OCI-LY3 (cell line): ENCODE data around the gene ZFP91.

ENCODE experiments used
- H2AFZ ChIP-seq: fragments of 200-600, 300-600 bp; shearing (Covaris generic); 2 replicates; pipeline ENCODE4 v1.6.0; 2014; ENCODE audit warnings: antibody characterized with exemption, low read depth, low read length
- H3K27ac ChIP-seq: fragments of 200-600, 300-600 bp; sonication (generic); 2 replicates; pipeline ENCODE4 v1.5.1; 2014; ENCODE audit warnings: mild to moderate bottlenecking, low read length, moderate library complexity, mixed read lengths
- H3K27me3 ChIP-seq: fragments of 200-600, 300-600 bp; sonication (generic); 2 replicates; pipeline ENCODE4 v1.6.1; 2014; ENCODE audit warnings: low read depth, low read length, mixed read lengths
- H3K36me3 ChIP-seq: fragments of 200-600, 300-600 bp; sonication (generic); replicated peaks from 2 replicates; pipeline ENCODE3; 2014; ENCODE audit warnings: low read depth, low read length, mixed read lengths
- H3K4me1 ChIP-seq: fragments of 300-600, 200-600 bp; sonication (generic); 2 replicates; pipeline ENCODE4 v1.6.1; 2014; ENCODE audit warnings: low read length, mixed read lengths
- H3K4me2 ChIP-seq: fragments of 200-600, 300-600 bp; sonication (generic); 2 replicates; pipeline ENCODE4 v1.6.1; 2014; ENCODE audit warnings: low read length, mixed read lengths
- H3K4me3 ChIP-seq: fragments of 300-600, 200-600 bp; sonication (generic); 2 replicates; pipeline ENCODE4 v1.5.1; 2014; ENCODE audit warnings: antibody characterized with exemption, mild to moderate bottlenecking, low read length, moderate library complexity
- H3K79me2 ChIP-seq: fragments of 300-600, 200-600 bp; shearing (Covaris generic); 2 replicates; pipeline ENCODE4 v1.6.1; 2014; ENCODE audit warnings: mild to moderate bottlenecking, low read length, mixed read lengths
- H3K9ac ChIP-seq: fragments of 300-600, 200-600 bp; shearing (Covaris generic); 2 replicates; pipeline ENCODE4 v1.6.0; 2014; ENCODE audit warnings: mild to moderate bottlenecking, low read length, moderate library complexity
- H3K9me3 ChIP-seq: fragments of 200-600, 300-600 bp; shearing (Covaris generic); 2 replicates; pipeline ENCODE4 v1.6.1; 2014; ENCODE audit warnings: low read length, mixed read lengths; ENCODE audit not compliant: insufficient read depth
- H4K20me1 ChIP-seq: fragments of 200-600, 300-600 bp; sonication (generic); 2 replicates; pipeline ENCODE4 v1.6.1; 2016; ENCODE audit warnings: low read length, mixed read lengths; ENCODE audit not compliant: insufficient read depth
- CTCF ChIP-seq: fragments of 200-600, 300-600 bp; sonication (generic); IDR thresholded peaks from 2 replicates; pipeline ENCODE4 v1.5.1; 2014; ENCODE audit warnings: antibody characterized with exemption, low read length, low read depth
- EZH2phosphoT487 ChIP-seq: fragments of 200-600 bp; shearing (Covaris generic); IDR thresholded peaks from 2 replicates; pipeline ENCODE4 v1.6.1; 2018; ENCODE audit warnings: antibody characterized with exemption, mixed run types, low read depth

The ZFP91 gene

GRCh38 chr11:58578635-58579191, at the start of gene ZFP91:
ZFP91 (plus strand) TSS chr11:58579063; CDS start chr11:58579282, 219 bp downstream.
- Histone ChIP-seq H3K4me2 (peak within 1 kb of the TSS; percentile 92), H3K9ac (peak within 1 kb of the TSS; percentile 98), H2AFZ (peak within 1 kb of the TSS; percentile 62), H3K9me3 (no peaks in the 10 kb centered on the region), H3K4me1 (peaks cover 59% of the 10 kb centered on the region), H3K27ac (peak within 1 kb of the TSS; percentile 94), H4K20me1 (peaks cover 41% of the 10 kb centered on the region), H3K27me3 (no peaks in the 10 kb centered on the region), H3K36me3 (peaks cover 9% of the 10 kb centered on the region), H3K79me2 (peaks cover 76% of the 10 kb centered on the region), H3K4me3 (peak within 1 kb of the TSS; percentile 85)
- TF ChIP-seq CTCF (no peak), EZH2phosphoT487 (no peak)

GRCh38 chr11:58530236-58530635, 48.6 kb upstream of the ZFP91 start:
- TF ChIP-seq EZH2phosphoT487, result no peak
- TF ChIP-seq CTCF, result no peak
- H3K4me1 ChIP-seq, result peaks cover 17% of the 10 kb centered on the region
- no peaks in the 10 kb centered on the region for H3K9me3 ChIP-seq
- H2AFZ ChIP-seq, result no peak overlapping the region
- H3K27me3 ChIP-seq, result peaks cover 10% of the 10 kb centered on the region
- no peak overlapping the region for H3K9ac ChIP-seq
- no peak overlapping the region for H3K27ac ChIP-seq
- no peaks in the 10 kb centered on the region for H4K20me1 ChIP-seq
- no peaks in the 10 kb centered on the region for H3K79me2 ChIP-seq
- peaks cover 23% of the 10 kb centered on the region for H3K36me3 ChIP-seq
- no peak overlapping the region for H3K4me3 ChIP-seq
- H3K4me2 ChIP-seq, result no peak overlapping the region

GRCh38 chr11:58531865-58532341, 47.0 kb upstream of the ZFP91 start:
- no peak overlapping the region for H3K27ac ChIP-seq
- no peak overlapping the region for H3K4me2 ChIP-seq
- no peaks in the 10 kb centered on the region for H4K20me1 ChIP-seq
- TF ChIP-seq EZH2phosphoT487, result no peak
- no peak for TF ChIP-seq CTCF
- no peaks in the 10 kb centered on the region for H3K9me3 ChIP-seq
- peaks cover 8% of the 10 kb centered on the region for H3K27me3 ChIP-seq
- no peak overlapping the region for H2AFZ ChIP-seq
- no peaks in the 10 kb centered on the region for H3K79me2 ChIP-seq
- peaks cover under 1% of the 10 kb centered on the region; the same call in 1 of the 2 replicates for H3K4me1 ChIP-seq
- H3K9ac ChIP-seq, result no peak overlapping the region
- H3K36me3 ChIP-seq, result peaks cover 19% of the 10 kb centered on the region
- no peak overlapping the region for H3K4me3 ChIP-seq

GRCh38 chr11:58546841-58547240, 32.0 kb upstream of the ZFP91 start:
- Histone ChIP-seq H3K4me2 (no peak overlapping the region), H2AFZ (no peak overlapping the region), H3K27me3 (no peaks in the 10 kb centered on the region), H3K4me1 (no peaks in the 10 kb centered on the region), H3K4me3 (no peak overlapping the region), H4K20me1 (no peaks in the 10 kb centered on the region), H3K79me2 (no peaks in the 10 kb centered on the region), H3K9me3 (no peaks in the 10 kb centered on the region), H3K9ac (no peak overlapping the region), H3K36me3 (peaks cover 44% of the 10 kb centered on the region), H3K27ac (no peak overlapping the region)
- TF ChIP-seq CTCF (no peak), EZH2phosphoT487 (no peak)
